Loucy (cell line): ENCODE results near the gene PCSK5.

Experiments
- CTCF ChIP-seq: fragments of 200-600 bp; sonication (generic); conservative IDR thresholded peaks from 2 replicates; pipeline ENCODE4 v1.5.1; 2014; ENCODE audit warnings: mild to moderate bottlenecking, antibody characterized with exemption, low read length
- EZH2phosphoT487 ChIP-seq: fragments of 200-600 bp; IDR thresholded peaks from 2 replicates; pipeline ENCODE4 v1.6.1; 2018; ENCODE audit warnings: antibody characterized with exemption, mild to moderate bottlenecking, moderate library complexity, borderline replicate concordance

- TF ChIP-seq CTCF (no peak), EZH2phosphoT487 (no peak)
These were observed 39.7 kb downstream of the PCSK5 start for GRCh38 chr9:75930190-75930589.
